HG02763 (cell line): ENCODE results near the gene SCUBE3.

Source experiments
- ATAC-seq: cut with Tn5 transposase; IDR thresholded peaks from one replicate; pipeline ENCODE4 v1.9.1; 2021; ENCODE audit warnings: mild to moderate bottlenecking, moderate library complexity; ENCODE audit not compliant: unreplicated experiment

The SCUBE3 gene

GRCh38 chr6:35264550-35265274, 51.0 kb downstream of the SCUBE3 start:
- no peak for ATAC-seq

- ATAC-seq: no peak
Measured at GRCh38 chr6:35265523-35265922, 51.8 kb downstream of the SCUBE3 start.

GRCh38 chr6:35267446-35267845, 53.7 kb downstream of the SCUBE3 start:
- ATAC-seq: no peak

- ATAC-seq: no peak
Measured at GRCh38 chr6:35267897-35268296, 54.1 kb downstream of the SCUBE3 start.

- ATAC-seq: no peak
Measured at GRCh38 chr6:35272005-35272404, 58.2 kb downstream of the SCUBE3 start.

GRCh38 chr6:35273822-35274559, 60.2 kb downstream of the SCUBE3 start:
- ATAC-seq: no peak

GRCh38 chr6:35275744-35276260, 62.0 kb downstream of the SCUBE3 start:
- ATAC-seq: no peak

- ATAC-seq: no peak
Measured at GRCh38 chr6:35278708-35279107, 65.0 kb downstream of the SCUBE3 start.

GRCh38 chr6:35280903-35281302, 67.1 kb downstream of the SCUBE3 start:
- ATAC-seq: no peak

- ATAC-seq: no peak
Measured at GRCh38 chr6:35282472-35282871, 68.7 kb downstream of the SCUBE3 start.

- ATAC-seq: no peak
Measured at GRCh38 chr6:35283361-35283760, 69.6 kb downstream of the SCUBE3 start.

- ATAC-seq: no peak
Measured at GRCh38 chr6:35287671-35288396, 74.1 kb downstream of the SCUBE3 start.

GRCh38 chr6:35288834-35289233, 75.1 kb downstream of the SCUBE3 start:
- no peak for ATAC-seq

- ATAC-seq: no peak
Measured at GRCh38 chr6:35291491-35291890, 77.7 kb downstream of the SCUBE3 start.

- no peak for ATAC-seq
Measured at GRCh38 chr6:35292494-35292893, 78.7 kb downstream of the SCUBE3 start.

- ATAC-seq: no peak
Measured at GRCh38 chr6:35293681-35294080, 79.9 kb downstream of the SCUBE3 start.

- no peak for ATAC-seq
Measured at GRCh38 chr6:35294308-35294945, 80.7 kb downstream of the SCUBE3 start.

- no peak for ATAC-seq
Measured at GRCh38 chr6:35295036-35295435, 81.3 kb downstream of the SCUBE3 start.

GRCh38 chr6:35295521-35296315, 82.0 kb downstream of the SCUBE3 start:
- ATAC-seq: no peak

- peak; percentile 5 for ATAC-seq
Measured at GRCh38 chr6:35296931-35297600, 83.3 kb downstream of the SCUBE3 start.
